ENCODE measurements around the gene S1PR4.
"Not testable (repeated sequence)": the region's sequence is repeated elsewhere in the genome, so short reads cannot be mapped to it uniquely, and the experiment has no call there.

Gene S1PR4

DNA sequence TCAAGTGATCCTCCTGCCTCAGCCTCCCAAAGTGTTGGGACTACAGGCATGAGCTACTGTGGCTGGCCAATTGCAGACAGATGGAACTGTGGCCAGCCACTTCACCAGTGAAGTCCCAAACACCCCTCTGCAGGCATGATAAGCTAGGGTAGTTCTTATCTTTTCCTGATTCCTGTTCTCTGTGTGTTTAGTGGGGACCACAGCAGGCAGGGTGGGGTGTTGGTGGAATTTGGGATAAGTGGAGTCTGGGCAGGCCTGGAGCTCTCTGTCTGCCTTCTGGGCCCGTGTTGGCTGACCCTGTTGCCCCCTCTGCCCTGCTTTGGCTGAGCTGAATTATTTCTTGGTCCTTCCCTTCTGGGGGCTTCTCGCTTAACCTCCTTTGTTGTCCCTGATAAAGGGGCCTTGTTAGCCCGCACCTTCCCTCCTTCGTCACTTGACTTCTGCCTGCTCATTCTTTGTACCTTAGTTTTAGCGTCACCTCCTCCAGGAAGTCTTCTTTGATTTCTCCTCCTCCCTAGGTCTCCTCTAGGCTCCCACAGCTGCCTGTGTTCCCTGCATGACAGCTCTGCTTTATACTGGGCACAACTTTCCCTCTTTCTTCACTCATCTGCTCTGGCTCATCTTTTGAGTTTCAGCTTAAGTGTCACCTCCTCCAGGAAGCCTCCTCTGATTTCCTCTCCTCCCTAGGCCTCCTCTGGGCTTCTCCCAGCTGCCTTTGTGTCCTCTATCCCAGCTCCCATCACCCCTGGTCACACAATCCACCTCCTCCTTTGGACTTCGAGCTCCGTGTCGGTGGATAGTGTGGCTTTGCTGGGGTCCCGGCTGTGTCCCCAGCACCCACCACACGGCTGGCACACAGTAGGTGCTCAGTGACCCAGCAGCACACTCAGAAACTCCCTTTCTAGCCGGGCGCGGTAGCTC, 5.4 kb downstream of the S1PR4 start:
- DNase-seq = no peak

- DNase-seq = peak; percentile 89
Measured at GRCh38 chr19:3184847-3185460, 6.4 kb downstream of the S1PR4 start.

- peak; percentile 94 for DNase-seq
Measured at GRCh38 chr19:3185461-3186159, 7.0 kb downstream of the S1PR4 start, which contains the start of gene NCLN. TSS of gene NCLN (plus strand) at chr19:3185930. CDS start at chr19:3186031, 101 bp downstream.

GRCh38 chr19:3186160-3186688, 7.7 kb downstream of the S1PR4 start:
- no peak for DNase-seq

GRCh38 chr19:3186891-3187661, 8.5 kb downstream of the S1PR4 start:
- no peak for DNase-seq

GRCh38 chr19:3187662-3188511, 9.3 kb downstream of the S1PR4 start:
- DNase-seq = no peak

- DNase-seq = no peak
Measured at GRCh38 chr19:3188627-3189596, 10.3 kb downstream of the S1PR4 start.

DNA sequence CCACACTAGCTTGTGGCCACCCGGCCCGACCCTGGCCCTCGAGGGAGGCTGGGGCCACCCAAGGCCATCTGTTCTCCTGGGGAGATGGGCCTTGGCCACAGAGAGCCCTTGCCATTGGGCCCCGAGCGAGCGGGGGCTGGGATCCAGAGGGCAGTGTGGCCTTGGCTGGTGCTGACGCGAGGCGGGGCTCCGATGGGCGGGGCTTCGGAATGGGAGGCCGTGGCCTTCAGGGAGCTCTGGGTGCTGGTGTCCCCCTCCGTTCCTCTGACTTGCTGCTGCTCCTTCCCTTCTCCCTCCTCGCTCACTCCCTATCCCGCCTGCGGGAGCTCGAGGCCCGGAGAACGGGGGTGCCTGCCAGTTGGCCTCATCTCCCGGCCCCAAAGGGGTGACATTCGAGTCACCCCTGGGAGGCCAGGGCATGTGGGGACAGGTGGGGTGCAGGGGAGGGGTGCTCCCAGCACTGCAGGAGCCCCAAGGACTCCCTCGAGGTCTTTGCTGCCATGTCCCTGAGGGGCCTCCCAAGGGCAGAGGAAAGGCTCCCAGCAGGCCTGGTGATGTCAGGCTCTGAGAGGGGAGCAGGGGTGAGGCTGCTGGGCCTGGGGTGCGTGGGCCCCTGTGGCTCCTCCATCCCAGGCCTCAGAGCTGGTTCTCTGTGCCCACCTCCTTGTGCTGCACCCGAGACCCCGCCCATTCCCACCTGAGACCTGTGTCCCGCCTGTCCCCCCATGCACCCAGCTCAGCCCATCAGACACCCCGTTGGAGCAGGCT, 11.3 kb downstream of the S1PR4 start:
- DNase-seq = no peak

- DNase-seq = no peak
Measured at GRCh38 chr19:3190470-3190770, 11.9 kb downstream of the S1PR4 start.

GRCh38 chr19:3190921-3191805, 12.6 kb downstream of the S1PR4 start:
- no peak for DNase-seq

DNA sequence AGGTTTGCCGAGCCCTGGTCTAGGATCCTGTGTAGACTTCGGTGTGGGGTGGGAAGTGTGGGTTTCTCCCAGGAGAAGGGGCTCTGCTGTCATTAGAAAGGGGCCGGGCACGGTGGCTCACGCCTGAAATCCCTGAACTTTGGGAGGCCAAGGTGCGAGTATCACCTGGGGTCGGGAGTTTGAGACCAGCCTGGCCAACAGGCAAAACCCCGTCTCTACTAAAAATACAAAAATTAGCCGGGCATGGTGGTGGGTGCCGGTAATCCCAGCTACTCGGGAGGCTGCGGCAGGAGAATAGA, 13.2 kb downstream of the S1PR4 start:
- not testable (repeated sequence) for DNase-seq

DNA sequence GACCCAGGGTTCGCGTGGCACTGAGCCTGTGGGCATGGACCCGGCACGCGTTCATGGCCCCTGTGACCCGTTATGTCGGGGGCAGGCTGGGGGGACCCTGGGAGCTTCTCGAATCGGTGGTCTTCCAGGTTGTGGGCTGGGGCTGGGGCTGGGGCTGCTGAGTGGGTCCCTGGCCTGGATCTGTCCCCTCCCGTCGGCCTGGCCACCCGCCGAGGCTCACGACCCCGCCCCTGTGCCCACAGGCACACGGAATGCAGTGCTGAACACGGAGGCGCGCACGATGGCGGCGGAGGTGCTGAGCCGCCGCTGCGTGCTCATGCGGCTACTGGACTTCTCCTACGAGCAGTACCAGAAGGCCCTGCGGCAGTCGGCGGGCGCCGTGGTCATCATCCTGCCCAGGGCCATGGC, 13.7 kb downstream of the S1PR4 start:
- DNase-seq = no peak

GRCh38 chr19:3192684-3193083, 14.1 kb downstream of the S1PR4 start:
- no peak for DNase-seq

DNA sequence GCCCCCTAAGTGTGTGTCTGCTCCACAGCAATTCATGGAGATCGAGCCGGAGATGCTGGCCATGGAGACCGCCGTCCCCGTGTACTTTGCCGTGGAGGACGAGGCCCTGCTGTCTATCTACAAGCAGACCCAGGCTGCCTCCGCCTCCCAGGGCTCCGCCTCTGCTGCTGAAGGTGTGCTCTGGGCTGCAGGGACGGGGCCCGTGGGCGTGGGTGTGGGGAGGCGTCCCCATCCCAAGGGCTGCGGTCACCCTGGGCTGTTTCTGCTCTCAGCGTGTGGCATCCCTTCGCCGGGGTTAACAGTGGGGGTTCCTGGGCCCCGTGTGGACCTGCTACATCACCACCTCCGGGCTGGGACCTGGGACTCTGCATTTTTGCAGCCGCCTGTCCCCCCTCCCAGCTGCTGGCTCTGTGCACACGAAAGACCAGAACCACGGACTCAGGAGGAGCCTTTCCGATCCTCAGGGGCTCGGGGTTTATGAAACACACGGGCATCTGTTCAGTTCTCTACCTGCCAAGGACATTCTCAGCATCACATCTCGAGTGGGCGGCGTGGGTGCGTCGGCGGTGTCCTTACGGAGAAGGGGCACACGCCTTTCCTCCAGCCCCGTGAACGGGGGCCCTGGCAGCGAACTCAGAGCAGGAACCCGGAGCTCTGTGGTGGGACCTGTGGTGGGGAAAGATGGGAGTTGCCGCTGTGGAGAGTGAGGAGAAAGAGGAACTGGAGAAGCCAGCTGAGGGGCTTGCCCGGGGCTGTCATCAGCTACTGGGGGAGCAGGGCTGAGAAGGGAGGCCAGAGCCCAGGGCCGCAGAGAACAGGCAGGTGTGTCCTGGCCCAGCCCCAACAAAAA, 14.9 kb downstream of the S1PR4 start:
- DNase-seq = no peak

GRCh38 chr19:3194106-3195087, 15.8 kb downstream of the S1PR4 start:
- DNase-seq = no peak
